ENCODE results near the gene C11orf58. TPM values are rescaled to one million over a fixed set of nuclear protein-coding genes. Genes with fewer than 3 reads are reported as not detected.

C11orf58 gene
- polyA plus RNA-seq, 3 donors: 44.8 to 102 (median 94.5) TPM

- intact Hi-C loops (cut with micrococcal nuclease): loop anchor here (5.0 to 10.0 kb wide), 3 partner anchors 90 to 278 kb away; no protein-coding TSS in a partner anchor
- no peak overlapping the region for H3K27ac Mint-ChIP-seq
- WGBS (ENCODE audit: insufficient coverage): 57% methylated on average over 1 of the region's 2 CpGs
Observed at GRCh38 chr11:16784666-16785065, 46.2 kb downstream of the C11orf58 start.

DNA sequence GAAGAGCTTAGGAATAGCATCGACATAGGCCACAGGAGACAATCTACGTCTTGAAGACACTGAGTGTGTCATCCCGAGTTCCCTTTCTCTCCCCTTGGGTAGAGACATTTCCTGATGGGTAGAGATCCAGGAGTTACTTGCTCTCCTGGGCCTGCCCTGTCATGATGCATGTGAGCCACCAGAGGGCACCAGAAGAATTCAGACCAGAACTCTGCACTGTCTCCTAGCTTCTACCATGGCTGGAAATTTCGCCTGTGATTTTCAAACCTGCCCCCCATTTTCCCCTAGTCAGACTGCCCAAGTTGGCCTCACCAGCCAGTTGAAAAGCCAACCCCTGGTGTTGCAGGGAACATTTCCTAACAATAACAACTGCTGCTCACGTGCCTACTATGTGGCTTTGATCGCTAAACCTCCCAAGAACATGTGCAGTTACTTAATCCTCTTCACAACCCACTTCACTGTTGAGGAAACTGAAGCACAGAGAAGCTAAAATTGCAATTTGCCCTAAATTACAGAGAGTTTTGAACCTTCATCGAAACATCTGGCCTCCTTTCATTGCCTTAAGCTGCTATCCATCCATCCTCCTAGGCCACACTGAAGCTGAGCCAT lies 47.2 kb downstream of the C11orf58 start:
- H3K27ac ChIP-seq (ENCODE audit: low read depth in 1 of 2, low read length in 2 of 2): no peak overlapping the region
- H3K4me2 ChIP-seq (replicated peaks; ENCODE audit: extremely low read depth, low read length, poor library complexity, severe bottlenecking): no peak overlapping the region
- Mint-ChIP-seq H3K9me3 (peaks cover 0 to under 1% (median 0%) of the 10 kb centered on the region in 7 donors), H3K4me3 (no peak overlapping the region), H3K4me1 (peaks cover 25% of the 10 kb centered on the region), H3K27me3 (ENCODE audit: low read depth in 3 of 3) (no peaks in the 10 kb centered on the region), H3K27ac (peak overlapping the region in 2 of 7 donors; percentile 47 to 80), H3K36me3 (peaks cover 0 to 2% of the 10 kb centered on the region in 2 donors)
- intact Hi-C loops (cut with micrococcal nuclease): loop anchor here (5.0 to 10.0 kb wide), 3 partner anchors 89 to 277 kb away; no protein-coding TSS in a partner anchor
- peak overlapping the region; percentile 14 for H2AFZ ChIP-seq (ENCODE audit: insufficient read depth, low read depth, low read length, poor library complexity, severe bottlenecking)
- H4K20me1 ChIP-seq (ENCODE audit: insufficient read depth, low read length): no peaks in the 10 kb centered on the region
- H3K79me2 ChIP-seq (ENCODE audit: insufficient read depth, low read length): no peaks in the 10 kb centered on the region
- H3K4me3 ChIP-seq (replicated peaks in 1 of 3; ENCODE audit: low read depth in 2 of 3, low read length in 3 of 3): no peak overlapping the region
- H3K4me1 ChIP-seq (ENCODE audit: control insufficient read depth in 1 of 2, insufficient read depth in 2 of 2, low read length in 2 of 2): peaks cover 9 to 16% of the 10 kb centered on the region in 2 donors
- DNase-seq: peak; percentile 63 to 76 (median 67)
- H3K27me3 ChIP-seq (ENCODE audit: control insufficient read depth in 2 of 2, insufficient read depth in 2 of 2, low read length in 2 of 2): no peaks in the 10 kb centered on the region
- no peaks in the 10 kb centered on the region for H3K9me3 ChIP-seq (replicated peaks in 1 of 2; ENCODE audit: control insufficient read depth in 1 of 2, insufficient read depth in 1 of 2, low read length in 2 of 2)
- WGBS (ENCODE audit: insufficient coverage): 20% methylated on average over 4 of the region's 7 CpGs
- H3K9ac ChIP-seq (ENCODE audit: insufficient read depth, low read length, poor library complexity, severe bottlenecking): no peak overlapping the region
- TF ChIP-seq CTCF (IDR thresholded peaks at IDR 0.05): peak; percentile 86
- H3K36me3 ChIP-seq (replicated peaks in 1 of 2; ENCODE audit: control insufficient read depth in 1 of 2, insufficient read depth in 2 of 2, low read length in 2 of 2): no peaks in the 10 kb centered on the region

More at GRCh38 chr11:16784666-16785065, 46.2 kb downstream of the C11orf58 start:
- Histone ChIP-seq H4K20me1 (ENCODE audit: insufficient read depth, low read length) (no peaks in the 10 kb centered on the region), H3K4me2 (replicated peaks; ENCODE audit: extremely low read depth, low read length, poor library complexity, severe bottlenecking) (no peak overlapping the region), H3K4me1 (ENCODE audit: control insufficient read depth in 1 of 2, insufficient read depth in 2 of 2, low read length in 2 of 2) (peaks cover 8 to 14% of the 10 kb centered on the region in 2 donors), H2AFZ (ENCODE audit: insufficient read depth, low read depth, low read length, poor library complexity, severe bottlenecking) (no peak overlapping the region), H3K36me3 (replicated peaks in 1 of 2; ENCODE audit: control insufficient read depth in 1 of 2, insufficient read depth in 2 of 2, low read length in 2 of 2) (no peaks in the 10 kb centered on the region), H3K27me3 (ENCODE audit: control insufficient read depth in 2 of 2, insufficient read depth in 2 of 2, low read length in 2 of 2) (no peaks in the 10 kb centered on the region), H3K9me3 (replicated peaks in 1 of 2; ENCODE audit: control insufficient read depth in 1 of 2, insufficient read depth in 1 of 2, low read length in 2 of 2) (no peaks in the 10 kb centered on the region), H3K9ac (ENCODE audit: insufficient read depth, low read length, poor library complexity, severe bottlenecking) (no peak overlapping the region), H3K79me2 (ENCODE audit: insufficient read depth, low read length) (no peaks in the 10 kb centered on the region), H3K27ac (ENCODE audit: low read depth in 1 of 2, low read length in 2 of 2) (no peak overlapping the region), H3K4me3 (replicated peaks in 1 of 3; ENCODE audit: low read depth in 2 of 3, low read length in 3 of 3) (no peak overlapping the region)
- Mint-ChIP-seq H3K36me3 (no peaks in the 10 kb centered on the region), H3K4me1 (peaks cover 25% of the 10 kb centered on the region), H3K4me3 (no peak overlapping the region), H3K27me3 (ENCODE audit: low read depth in 3 of 3) (peaks cover 0 to 4% (median 0%) of the 10 kb centered on the region in 3 donors), H3K9me3 (peaks cover 0 to 2% (median 0%) of the 10 kb centered on the region in 7 donors)
- TF ChIP-seq CTCF (IDR thresholded peaks at IDR 0.05): no peak
- DNase-seq: no peak

Measured in CD14-positive monocyte (primary cell).